Stimulated activated CD8-positive, alpha-beta memory T cell treated with anti-CD3 and anti-CD28 coated beads, Interleukin-4, amount 100 ng/mL, for 1 hour (primary cell): Measurements from ENCODE around the gene LARGE1.
"Not testable (repeated sequence)": the region's sequence is repeated elsewhere in the genome, so short reads cannot be mapped to it uniquely, and the experiment has no call there.

Experiments
- DNase-seq, 2 donors: peaks; one replicate each; pipeline ENCODE4 v3.0.0-alpha.2; 2020; ENCODE audit warnings: low read depth in 2 of 2, low spot score in 1 of 2

LARGE1 gene

GRCh38 chr22:33492210-33492651 lies 428.0 kb downstream of the LARGE1 start:
- DNase-seq: no peak

DNA sequence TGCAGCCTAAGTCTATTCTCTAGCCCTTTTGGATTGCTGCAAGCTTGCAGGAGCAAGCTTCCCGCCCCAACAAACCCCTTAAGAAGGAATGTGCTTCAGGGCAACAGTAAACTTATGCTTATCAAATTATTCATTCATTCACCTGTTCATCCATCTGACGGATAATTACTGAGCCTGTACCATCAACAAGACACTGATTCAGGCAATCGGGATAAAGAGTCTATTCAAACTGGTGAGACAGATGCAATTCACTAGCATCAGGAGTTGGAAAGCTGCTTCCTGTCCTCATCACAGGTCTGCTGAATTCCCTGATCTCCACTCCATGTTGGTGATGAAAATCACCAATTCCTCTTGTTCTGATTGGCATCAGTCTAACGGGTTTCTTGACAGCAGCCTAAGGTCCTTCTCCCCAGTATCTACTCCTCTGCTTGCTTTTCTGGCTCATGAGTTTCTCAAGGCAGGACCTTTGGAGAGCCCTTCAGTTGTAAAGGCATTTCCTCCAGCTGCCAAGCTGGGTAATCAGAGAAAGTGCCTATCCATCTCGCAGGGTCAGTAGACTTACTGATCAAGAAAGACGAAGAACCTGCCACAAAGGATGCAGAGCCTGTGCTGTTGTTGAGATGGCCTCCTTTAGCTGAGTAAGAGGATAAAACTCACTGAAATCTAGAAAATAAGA lies 433.1 kb downstream of the LARGE1 start:
- no peak for DNase-seq

DNA sequence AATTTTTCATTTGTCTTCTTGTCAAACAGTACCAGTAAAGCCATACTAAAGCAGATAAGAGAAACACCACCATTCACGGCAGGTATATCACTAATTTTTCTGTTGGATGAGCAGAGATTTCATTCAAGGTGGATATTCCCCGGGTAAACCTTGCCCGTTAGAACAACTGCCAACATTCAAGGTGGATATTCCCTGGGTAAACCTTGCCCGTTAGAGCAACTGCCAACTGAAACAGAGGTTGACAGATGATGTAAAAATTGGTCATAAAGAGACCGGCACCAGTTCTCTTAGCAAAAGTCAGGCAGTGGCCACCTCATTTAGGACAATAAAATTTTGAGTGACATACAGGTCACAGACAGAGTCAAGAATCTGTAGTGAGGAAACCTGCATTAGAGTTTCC lies 438.7 kb downstream of the LARGE1 start:
- DNase-seq: no peak

DNA sequence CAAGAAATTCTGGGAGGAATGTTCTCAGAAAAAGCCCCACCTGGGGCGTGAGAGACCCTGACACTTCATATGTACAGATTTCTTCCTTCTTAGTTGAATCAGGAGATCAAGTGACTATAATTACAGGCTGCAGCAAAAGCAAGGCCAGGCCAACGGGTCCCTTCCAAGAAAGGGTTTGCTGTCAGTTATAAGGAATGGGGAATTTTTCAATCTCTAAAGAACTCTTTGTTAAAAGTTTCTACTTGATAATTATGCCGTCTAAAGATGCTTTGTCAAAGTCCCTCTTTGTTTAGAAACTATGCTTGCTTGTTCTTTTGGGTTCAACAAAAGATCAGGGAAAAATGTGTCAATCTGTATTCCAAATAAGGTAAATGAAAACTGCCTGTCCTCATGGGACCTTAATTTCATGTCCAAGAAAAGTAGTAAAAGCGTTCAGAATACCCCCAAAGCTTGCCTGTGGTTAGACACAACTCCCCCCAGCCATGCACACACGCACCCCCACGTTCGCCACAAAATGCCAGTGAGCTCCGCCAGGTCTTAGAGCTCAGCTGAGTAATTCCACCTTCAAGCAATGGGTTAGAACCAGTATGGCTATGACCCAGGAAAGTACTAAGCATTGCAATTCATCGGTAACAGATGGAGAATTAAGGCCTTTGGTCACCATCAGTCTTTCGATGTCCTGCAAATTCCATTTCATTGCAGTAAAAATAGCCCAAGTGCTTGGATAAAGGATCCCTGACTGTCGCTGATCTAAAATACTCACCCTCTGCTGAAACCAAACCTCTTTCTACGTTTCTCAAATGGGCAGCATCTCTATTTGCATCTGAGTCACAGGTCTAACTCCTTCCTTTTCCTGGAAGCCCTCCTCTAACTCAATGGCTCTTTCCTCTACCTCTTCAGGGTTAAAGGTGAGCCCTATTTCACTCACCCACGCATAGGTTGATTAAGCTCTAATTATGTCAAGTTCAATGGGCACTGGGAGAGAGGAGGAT lies 442.9 kb downstream of the LARGE1 start:
- DNase-seq: no peak

GRCh38 chr22:33476716-33477115 lies 443.6 kb downstream of the LARGE1 start:
- DNase-seq: no peak

DNA sequence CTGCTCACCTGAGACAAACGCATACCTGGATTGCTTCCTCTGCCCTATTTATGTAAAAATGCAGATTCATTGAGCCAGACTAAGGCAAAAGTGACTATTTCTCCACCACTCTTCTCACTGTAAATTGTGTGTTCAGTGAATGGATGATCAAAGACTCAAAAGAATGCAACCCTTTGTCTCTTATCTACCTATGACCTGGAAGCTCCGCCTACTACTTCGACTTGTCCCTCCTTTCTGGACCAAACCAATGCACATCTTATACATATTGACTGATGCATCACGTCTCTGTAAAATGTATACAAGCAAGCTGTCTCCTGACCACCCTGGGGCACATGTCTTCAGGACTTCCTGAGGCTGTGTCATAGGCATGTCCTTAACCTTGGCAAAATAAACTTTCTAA lies 444.1 kb downstream of the LARGE1 start:
- DNase-seq: no peak

GRCh38 chr22:33474587-33474986 lies 445.7 kb downstream of the LARGE1 start:
- no peak for DNase-seq

DNA sequence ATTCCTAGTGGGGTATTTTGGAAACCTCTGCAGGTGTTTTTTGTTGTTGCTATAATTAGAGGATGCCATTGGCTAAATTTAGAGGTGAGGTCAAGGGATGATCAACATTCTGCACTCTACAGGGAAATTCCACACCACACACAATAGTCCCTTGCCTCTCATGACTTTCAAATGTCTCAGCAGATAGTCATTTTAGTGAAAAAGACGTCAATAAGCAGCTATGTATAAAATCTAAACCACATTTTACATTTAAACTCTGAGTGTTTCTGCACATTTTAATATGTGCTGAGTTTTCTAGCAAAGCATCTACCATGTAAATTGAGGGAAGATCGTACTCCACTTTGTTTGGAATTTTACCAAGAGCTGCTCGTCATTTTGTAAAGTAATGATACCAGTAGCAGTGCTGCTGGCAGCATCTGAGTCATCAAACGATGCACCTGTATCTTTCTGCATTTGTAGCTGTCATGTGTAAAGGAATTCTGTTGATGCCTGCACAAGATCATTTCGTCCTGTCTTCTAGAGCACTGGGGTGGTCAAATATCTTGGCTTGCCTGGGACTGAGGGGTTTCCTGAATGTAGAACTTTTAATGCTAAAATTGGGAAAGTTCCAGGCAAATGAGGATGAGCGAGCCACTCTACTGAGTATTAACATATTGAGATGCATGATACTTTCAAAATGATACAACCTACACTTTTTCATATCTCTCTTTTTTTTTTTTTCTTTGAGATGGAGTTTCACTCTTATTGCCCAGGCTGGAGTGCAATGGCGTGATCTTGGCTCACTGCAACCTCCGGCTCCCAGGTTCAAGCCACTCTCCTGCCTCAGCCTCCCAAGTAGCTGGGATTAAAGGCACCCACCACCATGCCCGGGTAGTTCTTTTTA lies 447.6 kb downstream of the LARGE1 start:
- no peak for DNase-seq

DNA sequence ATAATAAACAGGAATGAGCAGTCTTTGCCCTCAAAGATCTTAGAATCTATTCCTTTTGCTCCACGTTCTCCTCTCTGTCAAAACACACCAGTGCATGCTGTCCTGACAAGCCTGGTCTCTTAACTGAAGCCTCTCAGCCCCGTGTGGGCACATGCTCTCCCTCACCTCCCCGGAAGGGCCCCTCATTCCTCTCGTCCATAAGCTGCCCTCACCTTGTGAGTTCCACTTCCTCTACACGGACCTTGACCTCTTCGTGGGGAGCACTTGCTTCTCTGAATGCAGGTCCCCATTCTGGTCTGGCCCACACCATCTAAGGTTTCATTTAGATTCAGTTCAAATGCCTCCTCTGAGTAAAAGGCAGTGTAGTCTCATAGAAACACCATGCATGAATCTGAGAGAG lies 449.8 kb downstream of the LARGE1 start:
- DNase-seq: no peak

GRCh38 chr22:33467620-33468095 lies 452.6 kb downstream of the LARGE1 start:
- DNase-seq: no peak

GRCh38 chr22:33467080-33467479 lies 453.2 kb downstream of the LARGE1 start:
- DNase-seq: no peak

DNA sequence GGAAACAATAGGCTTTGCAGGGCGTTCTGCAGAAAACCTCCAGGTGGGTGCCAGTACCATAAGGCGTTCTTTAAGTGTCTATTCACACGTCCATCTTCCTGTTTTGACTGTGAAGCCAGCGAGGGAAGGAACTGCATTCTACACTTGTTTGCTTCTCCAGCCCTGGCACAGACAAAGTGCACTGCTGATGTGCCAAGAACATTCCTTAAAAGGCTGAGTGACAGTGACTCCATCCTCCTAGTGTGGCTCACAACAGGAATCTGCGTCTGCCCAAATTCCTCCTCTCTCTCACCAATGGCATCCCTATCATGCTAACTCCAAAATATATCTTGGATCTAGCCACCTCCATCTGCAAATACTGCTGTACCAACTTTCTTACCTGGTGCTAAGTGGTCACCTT lies 454.7 kb downstream of the LARGE1 start:
- DNase-seq: no peak

DNA sequence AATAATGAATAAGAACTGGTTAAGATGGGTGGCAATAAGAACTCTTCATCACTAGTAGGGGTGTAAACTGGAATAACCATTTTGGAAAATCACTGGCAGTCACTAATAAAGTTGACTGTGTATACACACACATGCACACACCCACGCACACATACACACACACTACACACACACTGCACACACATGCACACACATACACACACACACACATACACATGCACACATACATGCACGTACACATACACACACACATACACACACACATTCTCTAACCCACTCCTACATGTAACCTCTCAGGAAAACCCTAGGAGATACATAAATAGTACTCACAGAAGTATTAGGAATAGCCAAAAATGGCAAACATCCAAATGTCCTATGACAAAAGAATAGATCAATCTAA lies 455.6 kb downstream of the LARGE1 start:
- DNase-seq: no peak

- DNase-seq: no peak
These were observed 458.4 kb downstream of the LARGE1 start for GRCh38 chr22:33461698-33462434.

- DNase-seq: not testable (repeated sequence)
These were observed 459.0 kb downstream of the LARGE1 start for GRCh38 chr22:33461245-33461644.

DNA sequence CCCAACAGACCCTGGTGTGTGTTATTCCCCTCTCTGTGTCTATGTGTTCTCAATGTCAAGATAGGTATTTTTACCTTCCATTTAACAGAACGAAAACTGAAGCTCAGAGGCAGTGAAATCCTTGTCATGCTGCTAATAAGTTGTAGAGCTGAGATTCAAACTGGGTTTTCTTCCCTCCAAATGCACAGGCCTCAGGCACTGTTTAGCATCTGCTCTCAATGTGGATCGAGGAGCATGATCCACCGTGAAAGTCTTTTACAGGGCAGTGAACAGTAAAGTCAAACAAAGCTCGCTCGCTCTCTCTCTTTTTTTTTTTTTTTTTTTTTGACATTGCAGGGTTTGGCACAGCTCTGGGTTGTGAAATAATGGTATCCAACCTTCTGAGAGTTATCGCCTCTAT lies 461.1 kb downstream of the LARGE1 start:
- DNase-seq: no peak

DNA sequence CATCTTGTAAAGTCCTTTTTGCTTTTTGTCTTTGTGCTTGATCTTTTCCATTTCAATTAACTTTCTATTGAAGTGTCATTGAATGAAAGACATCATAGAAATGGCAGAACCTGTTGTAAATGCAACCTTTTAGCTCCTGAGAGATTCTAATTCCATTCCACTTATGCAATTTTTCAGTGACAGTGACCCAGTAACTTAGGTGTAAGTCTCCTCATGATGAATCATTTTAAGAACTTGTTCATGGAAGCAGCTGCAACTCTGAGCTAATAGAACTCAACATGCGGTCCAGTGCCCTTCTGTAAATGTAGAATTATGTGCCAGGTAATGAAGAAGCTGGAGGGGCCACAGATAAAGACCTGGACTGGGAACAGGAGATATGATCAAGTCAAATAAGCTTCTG lies 463.8 kb downstream of the LARGE1 start:
- no peak for DNase-seq

GRCh38 chr22:33455036-33455435 lies 465.2 kb downstream of the LARGE1 start:
- no peak for DNase-seq

DNA sequence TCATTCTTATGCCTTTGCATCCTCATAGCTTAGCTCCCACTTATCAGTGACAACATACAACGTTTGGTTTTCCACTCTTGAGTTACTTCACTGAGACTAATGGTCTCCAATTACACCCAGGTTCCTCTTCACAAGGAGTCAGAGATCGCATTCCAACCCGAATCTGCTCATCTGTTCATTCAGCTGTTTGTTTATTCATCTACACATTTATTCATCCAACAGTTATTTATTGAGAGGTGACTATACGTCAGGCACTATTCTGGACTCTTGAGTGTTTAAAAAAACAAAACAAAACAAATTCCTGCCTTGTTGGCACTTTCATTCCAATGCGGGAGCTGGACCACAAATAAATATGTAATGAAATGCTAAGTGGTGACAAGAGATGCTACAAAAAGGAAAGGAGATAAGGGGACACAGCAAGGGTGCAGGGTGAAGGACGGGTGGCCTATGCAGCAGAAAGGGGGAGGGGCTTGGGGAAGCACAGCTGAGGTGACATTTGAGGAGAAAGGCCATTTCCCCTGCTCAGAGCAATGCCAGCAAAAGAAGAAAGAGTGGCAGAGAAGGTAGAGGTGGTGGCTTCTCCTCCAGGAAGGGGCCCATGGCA lies 468.3 kb downstream of the LARGE1 start:
- no peak for DNase-seq

DNA sequence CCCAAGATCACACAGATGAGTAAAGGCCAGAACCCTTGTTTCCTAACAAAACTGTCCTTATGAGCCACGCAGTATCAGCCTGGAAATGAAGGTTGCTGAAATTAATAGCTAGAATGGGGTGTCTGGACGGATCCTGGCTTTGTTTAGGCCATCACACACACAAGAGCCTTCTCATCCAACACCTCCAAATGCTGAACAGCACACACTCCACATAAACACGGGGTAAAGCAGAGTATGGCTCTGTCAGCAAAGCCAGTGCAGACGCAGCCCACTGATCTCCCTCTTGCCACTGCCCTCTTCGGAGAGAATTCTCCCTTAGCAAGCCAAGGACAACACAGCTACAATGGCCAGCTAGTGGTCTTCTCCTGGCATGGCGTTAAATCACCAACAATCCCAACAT lies 469.5 kb downstream of the LARGE1 start:
- DNase-seq: no peak
